Mononuclear cell (primary cell): ENCODE data around the gene ZNF776. TPM values are rescaled to one million over a fixed set of nuclear protein-coding genes. Genes with fewer than 3 reads are reported as not detected.
A peak's percentile ranks its signal among the peaks of the same experiment; 100 is the strongest.
"Not testable (repeated sequence)": the region's sequence is repeated elsewhere in the genome, so short reads cannot be mapped to it uniquely, and the experiment has no call there.

Source experiments
- H3K27me3 ChIP-seq: 2 replicates; pipeline ENCODE4 v1.6.0; 2011; ENCODE audit warnings: low read length, control low read depth; ENCODE audit not compliant: insufficient read depth
- H3K4me1 ChIP-seq: 2 replicates; pipeline ENCODE4 v1.5.1; 2011; ENCODE audit warnings: mild to moderate bottlenecking, low read length, control low read depth; ENCODE audit not compliant: insufficient read depth
- H3K4me3 ChIP-seq: 2 replicates; pipeline ENCODE4 v1.5.1; 2011; ENCODE audit warnings: mild to moderate bottlenecking, low read length, moderate library complexity
- H3K9me3 ChIP-seq: 2 replicates; pipeline ENCODE4 v1.5.1; 2011; ENCODE audit warnings: low read depth, mild to moderate bottlenecking, control low read depth, low read length
- total RNA-seq: library from RNA; depleted of rRNA; stranded (reverse); fragments of >200 nt; gene quantifications from one replicate; pipeline ENCODE4 v1.2.3, GENCODE V29; 2012

The ZNF776 gene
- total RNA-seq = 36.6 TPM

GRCh38 chr19:57746580-57747471 is at the start of gene ZNF776:
Gene ZNF776, plus strand, starts transcription at chr19:57746815. Its CDS starts 244 bp downstream, at chr19:57747059.
- Histone ChIP-seq H3K4me3 (peak within 1 kb of the TSS; percentile 78), H3K27me3 (no peaks in the 10 kb centered on the region), H3K4me1 (peaks cover 17% of the 10 kb centered on the region), H3K9me3 (peaks cover 18% of the 10 kb centered on the region)

GRCh38 chr19:57701625-57702024 is 45.0 kb upstream of the ZNF776 start:
- no peaks in the 10 kb centered on the region for H3K4me1 ChIP-seq
- H3K4me3 ChIP-seq = no peak overlapping the region
- H3K9me3 ChIP-seq = peaks cover 47% of the 10 kb centered on the region
- no peaks in the 10 kb centered on the region for H3K27me3 ChIP-seq

DNA sequence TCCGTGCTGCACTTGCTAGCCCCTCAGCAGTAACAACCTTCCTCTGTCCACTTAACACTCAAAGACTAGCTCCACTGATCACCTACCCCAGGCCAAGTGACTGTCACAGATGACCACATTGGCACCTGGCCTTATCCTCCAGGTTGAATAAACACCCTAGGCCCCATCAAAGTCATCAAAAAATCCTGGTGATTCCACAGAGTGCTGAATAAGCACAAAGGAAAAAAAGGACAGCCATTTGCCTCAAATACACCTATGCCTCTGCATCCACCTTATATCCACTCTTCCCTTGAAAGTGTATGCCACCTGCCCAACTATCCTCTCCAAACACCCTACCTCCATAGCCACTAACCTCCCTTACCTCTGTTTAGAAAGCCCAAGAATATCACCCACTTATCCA is 40.3 kb upstream of the ZNF776 start:
- peaks cover 31% of the 10 kb centered on the region for H3K9me3 ChIP-seq
- no peak overlapping the region for H3K4me3 ChIP-seq

GRCh38 chr19:57708641-57709361 is 37.8 kb upstream of the ZNF776 start, which contains the start of gene ZNF154:
Gene ZNF154, minus strand, starts transcription at chr19:57709204. Its CDS starts 233 bp downstream, at chr19:57708971.
- Histone ChIP-seq H3K27me3 (no peaks in the 10 kb centered on the region), H3K4me1 (peaks cover 15% of the 10 kb centered on the region), H3K4me3 (peak within 1 kb of the TSS; percentile 57), H3K9me3 (peaks cover 18% of the 10 kb centered on the region)

More for the DNA sequence above, 40.3 kb upstream of the ZNF776 start:
- Histone ChIP-seq H3K27me3 (no peaks in the 10 kb centered on the region), H3K4me1 (peaks cover 15% of the 10 kb centered on the region)

GRCh38 chr19:57709616-57710015 is 37.0 kb upstream of the ZNF776 start:
- Histone ChIP-seq H3K9me3 (peaks cover 19% of the 10 kb centered on the region), H3K4me1 (peaks cover 15% of the 10 kb centered on the region), H3K4me3 (no peak overlapping the region), H3K27me3 (no peaks in the 10 kb centered on the region)

DNA sequence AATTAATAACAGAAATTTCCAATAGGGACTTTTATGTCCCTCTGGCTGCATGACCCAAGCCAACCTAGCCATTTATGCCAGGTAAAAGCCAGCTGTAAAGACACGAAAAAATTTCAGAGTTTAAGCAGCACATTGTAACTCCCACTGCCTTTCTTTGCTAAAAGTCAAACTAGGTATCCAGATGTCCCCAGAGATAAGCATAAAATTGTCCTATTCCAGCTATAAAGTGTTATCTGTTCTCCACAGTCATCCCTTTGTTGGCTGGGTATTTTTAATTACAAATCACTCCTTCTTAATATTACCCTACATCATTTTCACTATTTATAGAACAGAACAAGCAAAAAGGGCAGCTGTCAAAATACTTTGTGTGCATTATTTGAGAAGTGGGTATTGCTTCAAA is 34.4 kb upstream of the ZNF776 start:
- Histone ChIP-seq H3K4me3 (no peak overlapping the region), H3K9me3 (peaks cover 23% of the 10 kb centered on the region), H3K4me1 (peaks cover 12% of the 10 kb centered on the region), H3K27me3 (no peaks in the 10 kb centered on the region)

DNA sequence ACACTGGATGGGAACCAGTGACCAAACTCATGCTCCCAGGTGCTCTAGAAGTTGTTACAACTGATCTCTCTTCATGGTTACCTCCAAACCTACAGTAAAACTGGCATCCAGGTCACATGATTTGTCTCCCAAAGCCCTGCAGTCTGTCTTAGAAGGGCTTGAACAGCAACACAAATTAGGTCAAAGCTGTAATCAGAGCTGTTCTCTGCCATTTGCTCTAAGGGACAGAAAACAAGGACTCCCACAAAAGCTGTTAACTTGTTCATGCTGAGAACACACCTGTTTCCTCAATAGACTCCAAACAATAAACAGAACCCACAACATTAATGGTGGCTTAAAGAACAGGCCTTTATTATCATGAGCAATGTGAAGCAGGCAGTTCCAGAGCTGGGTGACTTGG is 27.2 kb upstream of the ZNF776 start:
- H3K4me3 ChIP-seq = no peak overlapping the region
- H3K27me3 ChIP-seq = no peaks in the 10 kb centered on the region
- no peaks in the 10 kb centered on the region for H3K4me1 ChIP-seq
- H3K9me3 ChIP-seq = peaks cover 57% of the 10 kb centered on the region

GRCh38 chr19:57719901-57720519 is 26.6 kb upstream of the ZNF776 start:
- Histone ChIP-seq H3K27me3 (no peaks in the 10 kb centered on the region), H3K9me3 (peaks cover 54% of the 10 kb centered on the region), H3K4me1 (no peaks in the 10 kb centered on the region), H3K4me3 (no peak overlapping the region)

- Histone ChIP-seq H3K4me1 (no peaks in the 10 kb centered on the region), H3K9me3 (peaks cover 54% of the 10 kb centered on the region), H3K27me3 (no peaks in the 10 kb centered on the region), H3K4me3 (no peak overlapping the region)
Measured at GRCh38 chr19:57720878-57721277, 25.7 kb upstream of the ZNF776 start.

DNA sequence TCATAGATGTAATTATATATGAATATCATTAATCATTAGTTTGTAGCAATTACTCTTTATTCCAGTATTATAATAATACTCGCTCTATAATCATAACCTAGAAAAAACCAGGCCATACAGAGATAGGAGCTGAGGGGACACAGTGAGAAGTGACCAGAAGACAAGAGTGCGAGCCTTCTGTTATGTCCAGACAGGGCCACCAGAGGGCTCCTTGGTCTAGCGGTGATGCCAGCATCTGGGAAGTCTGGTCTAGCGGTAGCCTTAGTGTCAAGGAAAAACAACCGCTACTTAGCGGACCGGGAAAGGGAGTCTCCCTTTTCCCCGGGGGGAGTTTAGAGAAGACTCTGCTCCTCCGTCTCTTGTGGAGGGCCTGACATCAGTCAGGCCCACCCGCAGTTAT is 8.3 kb upstream of the ZNF776 start:
- H3K4me1 ChIP-seq, H3K9me3 ChIP-seq, H3K4me3 ChIP-seq, H3K27me3 ChIP-seq: not testable (repeated sequence)

DNA sequence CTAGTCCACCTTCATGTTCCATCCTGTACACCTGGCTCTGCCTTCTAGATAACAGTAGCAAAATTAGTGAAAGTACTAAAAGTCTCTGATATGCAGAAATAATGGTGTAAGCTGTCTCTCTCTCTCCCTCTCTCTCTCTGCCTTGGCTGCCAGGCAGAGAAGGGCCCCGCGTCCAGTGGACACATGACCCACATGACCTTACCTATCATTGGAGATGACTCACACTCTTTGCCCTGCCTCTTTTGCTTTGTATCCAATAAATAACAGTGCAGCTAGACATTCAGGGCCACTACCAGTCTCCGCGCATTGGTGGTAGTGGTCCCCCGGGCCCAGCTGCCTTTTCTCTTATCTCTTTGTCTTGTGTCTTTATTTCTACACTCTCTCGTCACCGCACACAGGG is 7.8 kb upstream of the ZNF776 start:
- H3K27me3 ChIP-seq, H3K9me3 ChIP-seq, H3K4me1 ChIP-seq, H3K4me3 ChIP-seq: not testable (repeated sequence)

DNA sequence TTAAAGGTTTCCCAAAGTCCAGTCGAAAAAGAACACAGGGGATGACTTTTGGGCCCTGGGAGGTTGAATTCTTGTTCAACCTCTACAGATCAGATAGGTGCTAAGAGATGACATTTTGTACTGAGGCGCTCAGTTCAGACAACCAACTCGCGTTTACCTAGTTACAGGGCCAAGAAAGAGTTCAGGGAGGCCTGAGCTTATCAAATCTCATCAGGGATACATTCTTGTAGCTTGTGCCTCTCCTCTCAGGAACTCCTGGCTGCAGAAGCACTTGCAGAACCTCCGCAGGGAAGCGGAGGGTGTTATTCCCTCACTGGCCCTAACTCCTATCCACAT is 825 bp downstream of the ZNF776 start:
- Histone ChIP-seq H3K4me3 (peak overlapping the region; percentile 78), H3K27me3 (no peaks in the 10 kb centered on the region), H3K4me1 (peaks cover 17% of the 10 kb centered on the region), H3K9me3 (peaks cover 23% of the 10 kb centered on the region)

DNA sequence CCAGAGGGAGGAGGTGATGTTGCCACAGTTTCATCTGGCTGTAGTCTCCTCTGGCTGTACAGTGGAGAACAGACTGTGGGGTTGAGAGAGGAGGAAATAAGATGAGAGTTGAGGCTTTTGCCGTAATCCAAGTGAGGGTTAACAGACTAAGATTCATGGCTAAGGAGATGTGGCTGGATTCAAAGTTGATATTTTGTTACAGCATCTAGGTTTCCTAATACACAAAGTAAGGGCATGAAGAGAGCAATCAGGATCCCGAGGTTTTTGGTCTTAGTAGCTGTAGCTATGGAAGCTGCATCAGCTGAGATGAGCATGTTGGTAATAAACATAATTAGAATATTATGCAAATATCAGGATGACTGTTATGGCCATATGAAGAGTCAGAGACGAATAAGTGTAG is 1.4 kb downstream of the ZNF776 start:
- H3K27me3 ChIP-seq = no peaks in the 10 kb centered on the region
- no peak overlapping the region for H3K4me3 ChIP-seq
- H3K9me3 ChIP-seq = peaks cover 29% of the 10 kb centered on the region
- peaks cover 17% of the 10 kb centered on the region for H3K4me1 ChIP-seq

DNA sequence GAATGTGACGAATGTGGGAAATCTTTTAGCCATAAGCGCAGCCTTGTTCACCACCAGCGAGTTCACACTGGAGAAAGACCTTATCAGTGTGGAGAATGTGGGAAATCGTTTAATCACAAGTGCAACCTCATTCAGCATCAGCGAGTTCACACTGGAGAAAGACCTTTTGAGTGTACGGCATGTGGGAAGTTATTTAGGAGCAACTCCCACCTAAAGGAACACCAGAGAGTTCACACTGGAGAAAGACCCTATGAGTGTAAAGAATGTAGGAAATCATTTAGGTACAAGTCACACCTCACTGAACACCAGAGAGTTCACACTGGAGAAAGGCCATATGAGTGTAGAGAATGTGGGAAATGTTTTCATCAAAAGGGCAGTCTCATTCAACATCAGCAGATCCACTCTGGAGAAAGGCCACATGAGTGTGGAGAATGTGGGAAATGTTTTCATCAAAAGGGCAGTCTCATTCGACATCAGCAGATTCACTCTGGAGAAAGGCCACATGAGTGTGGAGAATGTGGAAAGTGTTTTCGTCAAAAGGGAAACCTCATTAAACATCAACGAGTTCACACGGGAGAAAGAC is 7.6 kb downstream of the ZNF776 start:
- H3K9me3 ChIP-seq = peaks cover 74% of the 10 kb centered on the region
- H3K27me3 ChIP-seq = no peaks in the 10 kb centered on the region
- H3K4me3 ChIP-seq = no peak overlapping the region
- no peaks in the 10 kb centered on the region for H3K4me1 ChIP-seq

DNA sequence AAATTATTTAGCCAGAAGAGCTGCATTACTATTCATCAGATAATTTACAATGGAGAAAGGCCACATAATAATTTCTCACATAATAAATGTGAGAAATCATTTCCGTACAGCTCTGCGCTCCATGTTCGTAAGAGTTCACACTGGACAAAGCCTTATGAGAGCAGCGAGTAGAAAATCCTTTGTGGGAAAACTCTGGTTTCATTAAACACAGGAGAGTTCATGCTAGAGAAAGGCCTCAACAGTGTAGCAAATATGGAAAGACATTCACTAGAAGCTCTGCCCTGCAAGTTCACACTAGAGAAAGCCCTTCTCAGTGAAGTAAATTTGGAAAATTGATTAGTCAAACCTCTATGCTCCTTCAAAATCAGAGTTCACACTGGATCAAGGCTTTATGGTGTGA is 8.4 kb downstream of the ZNF776 start:
- Histone ChIP-seq H3K27me3 (no peaks in the 10 kb centered on the region), H3K4me1 (no peaks in the 10 kb centered on the region), H3K4me3 (no peak overlapping the region), H3K9me3 (peaks cover 65% of the 10 kb centered on the region)
